Lung (tissue), 12 donors: ENCODE data around the gene MARK4. TPM values are rescaled to one million over a fixed set of nuclear protein-coding genes. Genes with fewer than 3 reads are reported as not detected.
"Not testable (repeated sequence)": the region's sequence is repeated elsewhere in the genome, so short reads cannot be mapped to it uniquely, and the experiment has no call there.

Experiments
- ATAC-seq: fragments of 200-7000 bp; cut with Tn5 transposase; one replicate; pipeline ENCODE4 v1.9.1; 2020; ENCODE audit warnings: moderate number of reproducible peaks; ENCODE audit not compliant: insufficient read depth, low FRiP score
- DNase-seq, 3 donors: peaks; one replicate each; pipeline ENCODE4 v3.0.0-alpha.2; 2013 to 2017
- H3K27ac ChIP-seq, 2 donors: one replicate each; pipeline ENCODE4 v1.5.1; 2013; ENCODE audit warnings: mild to moderate bottlenecking in 2 of 2, moderate library complexity in 2 of 2, control low read depth in 1 of 2, inconsistent platforms in 1 of 2, low read depth in 1 of 2, low read length in 1 of 2
- H3K27me3 ChIP-seq, 3 donors: one replicate each; pipeline ENCODE4 v1.5.1; 2013; ENCODE audit warnings: low read length in 2 of 3; ENCODE audit not compliant: control insufficient read depth in 3 of 3, insufficient read depth in 3 of 3
- H3K36me3 ChIP-seq, 4 donors: one replicate each; pipeline ENCODE4 v1.5.1; 2013; ENCODE audit warnings: low read length in 4 of 4, mild to moderate bottlenecking in 1 of 4, moderate library complexity in 1 of 4; ENCODE audit not compliant: control insufficient read depth in 4 of 4, insufficient read depth in 4 of 4
- H3K4me1 ChIP-seq, 5 donors: one replicate each; pipeline ENCODE4 v1.5.1; 2013; ENCODE audit warnings: low read length in 5 of 5, mild to moderate bottlenecking in 2 of 5, moderate library complexity in 1 of 5; ENCODE audit not compliant: control insufficient read depth in 5 of 5, insufficient read depth in 5 of 5
- H3K4me3 ChIP-seq: one replicate; pipeline ENCODE4 v1.5.1; 2013; ENCODE audit warnings: mild to moderate bottlenecking, control low read depth, moderate library complexity
- H3K9ac ChIP-seq, 2 donors: one replicate each; pipeline ENCODE4 v1.5.1; 2013; ENCODE audit warnings: low read length in 2 of 2, control low read depth in 1 of 2; ENCODE audit not compliant: insufficient read depth in 1 of 2
- H3K9me3 ChIP-seq, 4 donors: one replicate each; pipeline ENCODE4 v1.5.1; 2013; ENCODE audit warnings: low read length in 3 of 4, mild to moderate bottlenecking in 1 of 4, moderate library complexity in 1 of 4; ENCODE audit not compliant: control insufficient read depth in 4 of 4, insufficient read depth in 3 of 4
- CTCF ChIP-seq: IDR thresholded peaks from 2 replicates; pipeline ENCODE4 v1.5.1; 2012; ENCODE audit warnings: mild to moderate bottlenecking; ENCODE audit errors: control extremely low read depth, extremely low read depth
- WGBS, 2 donors: extraction: QIAGEN DNeasy Blood & Tissue Kit; methylation state at CpG; one replicate each; pipeline ENCODE4 v1.1.7; 2013; 5-methylcytosine and 5-hydroxymethylcytosine counted together
- polyA plus RNA-seq, 2 donors: library from polyadenylated mRNA; stranded (reverse); fragments of 200-250 nt; gene quantifications; one replicate each; pipeline ENCODE4 v1.2.1, GENCODE V29; 2013
- total RNA-seq, 2 donors: library from RNA; depleted of rRNA in 1 of 2; stranded (reverse); fragments of >200 nt in 1 of 2; gene quantifications; one replicate each; pipeline ENCODE4 v1.2.1, GENCODE V29; 2014 to 2021
- donor health status: control.
- donor health status: control.
- donor health status: Bipolar disorder and iron deficiency.
- donor health status: healthy.
- donor health status: DM: yes; HTN: yes; CAD: no.

The MARK4 gene
- total and polyA plus RNA-seq, 4 donors: 12.6 to 47.0 (median 20.6) TPM

GRCh38 chr19:45307361-45307760 lies 56.3 kb downstream of the MARK4 start:
- Histone ChIP-seq H3K9me3 (no peaks in the 10 kb centered on the region), H3K27me3 (no peaks in the 10 kb centered on the region), H3K36me3 (peaks cover 0 to 6% (median 0%) of the 10 kb centered on the region in 4 donors), H3K27ac (no peak overlapping the region), H3K9ac (no peak overlapping the region), H3K4me1 (no peaks in the 10 kb centered on the region), H3K4me3 (no peak overlapping the region)
- no peak for TF ChIP-seq CTCF
- no peak for ATAC-seq
- DNase-seq: no peak
- 89 to 91% methylated on average over 19 of the region's 19 CpGs for WGBS, 2 donors

- H3K9me3 ChIP-seq, ATAC-seq, DNase-seq, H3K27me3 ChIP-seq, H3K36me3 ChIP-seq, H3K4me3 ChIP-seq, H3K4me1 ChIP-seq, H3K9ac ChIP-seq: not testable (repeated sequence)
- H3K27ac ChIP-seq: peak overlapping the region in 1 of 2 donors; percentile 35
- WGBS, 2 donors: 95 to 96% methylated on average over 8 of the region's 8 CpGs
These were observed 58.3 kb downstream of the MARK4 start for GRCh38 chr19:45309322-45309721.

- Histone ChIP-seq H3K36me3 (no peaks in the 10 kb centered on the region), H3K4me1 (no peaks in the 10 kb centered on the region), H3K9me3 (no peaks in the 10 kb centered on the region), H3K27ac (no peak overlapping the region), H3K9ac (no peak overlapping the region), H3K27me3 (peaks cover 0 to 2% (median 0%) of the 10 kb centered on the region in 3 donors), H3K4me3 (no peak overlapping the region)
- ATAC-seq (no peak), DNase-seq (peak; percentile 55 to 63 (median 56))
- TF ChIP-seq CTCF: no peak
- WGBS, 2 donors: 15 to 23% methylated on average over 18 of the region's 18 CpGs
These were observed 60.5 kb downstream of the MARK4 start for GRCh38 chr19:45311621-45312020.

- H3K9ac ChIP-seq: not testable (repeated sequence)
- WGBS, 2 donors: 88 to 90% methylated on average over 14 of the region's 14 CpGs
These were observed 61.2 kb downstream of the MARK4 start for GRCh38 chr19:45312285-45312684.

More at GRCh38 chr19:45312285-45312684, 61.2 kb downstream of the MARK4 start:
- H3K27ac ChIP-seq, H3K4me1 ChIP-seq, H3K9me3 ChIP-seq, ATAC-seq, H3K27me3 ChIP-seq, H3K36me3 ChIP-seq, H3K4me3 ChIP-seq, DNase-seq: not testable (repeated sequence)
